HuH-7.5 (cell line): ENCODE results near the gene CDC25C.
"Not testable (repeated sequence)": the region's sequence is repeated elsewhere in the genome, so short reads cannot be mapped to it uniquely, and the experiment has no call there.

ENCODE experiments used
- DNase-seq: peaks from one replicate; pipeline ENCODE4 v3.0.0; 2011; ENCODE audit warnings: low spot score

CDC25C gene

DNA sequence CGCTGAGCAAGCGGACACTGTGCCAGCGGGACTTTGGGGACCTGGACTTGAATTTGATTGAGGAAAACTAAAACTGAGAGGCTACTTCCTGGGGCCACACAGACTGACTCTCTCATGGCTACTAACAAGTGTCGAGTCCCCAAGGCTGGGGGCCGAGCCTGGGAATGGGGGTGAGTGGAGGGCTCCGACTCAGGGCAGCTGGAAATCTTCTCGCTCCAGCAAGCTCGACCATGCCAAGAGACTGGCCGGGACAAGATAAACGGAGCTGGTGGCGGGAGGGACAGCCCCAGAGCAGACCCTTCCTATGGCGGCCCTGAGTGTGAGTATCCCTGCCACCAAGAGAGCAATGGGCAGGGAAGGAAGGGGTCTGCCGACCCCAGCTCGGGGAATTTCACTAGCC is 15.3 kb upstream of the CDC25C start:
- no peak for DNase-seq

DNA sequence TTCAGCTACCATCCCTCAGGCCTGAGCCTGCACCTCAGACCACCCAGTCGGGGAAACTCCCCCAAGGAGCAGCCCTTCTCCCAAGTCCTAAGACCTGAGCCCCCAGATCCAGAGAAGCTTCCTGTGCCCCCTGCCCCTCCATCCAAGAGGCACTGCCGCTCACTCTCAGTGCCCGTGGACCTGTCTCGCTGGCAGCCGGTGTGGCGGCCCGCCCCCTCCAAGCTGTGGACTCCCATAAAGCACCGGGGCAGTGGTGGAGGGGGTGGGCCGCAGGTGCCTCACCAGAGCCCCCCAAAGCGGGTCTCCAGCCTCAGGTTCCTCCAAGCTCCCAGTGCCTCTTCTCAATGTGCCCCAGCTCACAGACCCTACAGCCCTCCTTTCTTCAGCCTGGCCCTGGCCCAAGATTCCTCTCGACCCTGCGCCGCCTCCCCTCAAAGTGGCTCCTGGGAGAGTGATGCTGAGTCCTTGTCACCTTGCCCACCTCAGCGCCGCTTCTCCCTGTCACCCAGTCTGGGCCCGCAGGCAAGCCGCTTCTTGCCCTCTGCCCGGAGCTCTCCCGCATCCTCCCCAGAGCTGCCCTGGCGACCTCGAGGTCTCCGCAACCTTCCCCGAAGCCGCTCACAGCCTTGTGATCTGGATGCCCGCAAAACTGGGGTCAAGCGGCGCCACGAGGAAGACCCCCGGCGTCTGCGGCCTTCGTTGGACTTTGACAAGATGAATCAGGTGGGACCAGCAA is 13.5 kb upstream of the CDC25C start:
- no peak for DNase-seq

GRCh38 chr5:138340008-138340407 is 8.4 kb upstream of the CDC25C start:
- DNase-seq: no peak

- DNase-seq: no peak
Observed at GRCh38 chr5:138339464-138339863, 7.9 kb upstream of the CDC25C start.

DNA sequence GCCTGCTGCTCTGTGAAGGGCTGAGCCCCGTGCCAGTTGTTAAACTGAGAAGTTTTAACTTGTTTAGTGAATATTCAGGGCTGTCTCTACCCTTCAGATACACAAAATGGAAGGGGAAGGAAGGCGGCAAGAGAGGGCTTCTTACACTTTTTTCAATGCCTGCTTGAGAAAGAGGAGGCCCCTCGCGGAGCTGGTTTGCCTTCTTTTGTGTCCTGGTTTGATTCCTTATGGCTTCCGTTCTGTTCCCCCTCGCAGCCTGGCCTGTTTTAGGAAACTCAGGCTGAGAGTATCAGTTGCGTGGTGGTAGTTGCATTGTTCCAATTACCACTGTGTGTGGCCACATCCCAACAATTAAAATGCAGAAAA is 7.5 kb upstream of the CDC25C start:
- DNase-seq: no peak

DNA sequence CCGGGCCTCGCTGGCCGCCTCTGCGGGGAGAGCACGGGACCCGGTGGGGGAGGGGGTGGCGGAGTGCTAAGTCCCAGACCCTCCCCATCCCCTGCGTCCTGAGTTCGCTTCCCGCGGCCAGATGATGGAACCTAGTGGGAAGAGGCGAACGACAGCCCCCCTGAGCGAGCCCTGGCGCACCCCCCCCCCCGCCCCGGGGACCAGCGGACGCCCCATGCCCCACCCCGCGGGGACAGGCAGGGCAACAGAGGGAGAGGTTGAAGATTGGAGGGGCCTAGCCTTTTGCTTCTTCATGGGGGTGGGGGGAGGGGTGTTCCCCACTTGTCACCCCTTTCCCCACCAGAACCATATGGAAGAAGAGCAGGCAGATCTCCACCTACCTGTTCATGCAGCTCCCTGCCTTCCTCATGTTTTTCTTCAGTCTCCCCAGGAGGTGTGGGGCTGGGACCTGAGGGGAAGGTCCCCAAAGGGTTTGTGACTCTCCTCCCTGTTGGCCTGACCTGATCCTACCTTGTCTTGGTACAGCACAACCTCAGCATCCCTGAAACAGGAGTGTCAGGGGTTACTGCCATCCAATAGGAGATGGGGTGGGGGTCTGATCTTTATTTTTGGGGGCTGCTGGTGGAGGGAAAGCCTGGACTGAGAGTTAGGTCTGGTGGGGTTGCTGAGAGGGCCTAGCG is 6.9 kb upstream of the CDC25C start:
- no peak for DNase-seq

GRCh38 chr5:138337685-138338410 is 6.2 kb upstream of the CDC25C start, which contains the start of gene FAM53C:
Gene FAM53C (plus strand): TSS chr5:138338266. CDS start chr5:138341336, 3,070 bp downstream.
- DNase-seq: peak; percentile 76

DNA sequence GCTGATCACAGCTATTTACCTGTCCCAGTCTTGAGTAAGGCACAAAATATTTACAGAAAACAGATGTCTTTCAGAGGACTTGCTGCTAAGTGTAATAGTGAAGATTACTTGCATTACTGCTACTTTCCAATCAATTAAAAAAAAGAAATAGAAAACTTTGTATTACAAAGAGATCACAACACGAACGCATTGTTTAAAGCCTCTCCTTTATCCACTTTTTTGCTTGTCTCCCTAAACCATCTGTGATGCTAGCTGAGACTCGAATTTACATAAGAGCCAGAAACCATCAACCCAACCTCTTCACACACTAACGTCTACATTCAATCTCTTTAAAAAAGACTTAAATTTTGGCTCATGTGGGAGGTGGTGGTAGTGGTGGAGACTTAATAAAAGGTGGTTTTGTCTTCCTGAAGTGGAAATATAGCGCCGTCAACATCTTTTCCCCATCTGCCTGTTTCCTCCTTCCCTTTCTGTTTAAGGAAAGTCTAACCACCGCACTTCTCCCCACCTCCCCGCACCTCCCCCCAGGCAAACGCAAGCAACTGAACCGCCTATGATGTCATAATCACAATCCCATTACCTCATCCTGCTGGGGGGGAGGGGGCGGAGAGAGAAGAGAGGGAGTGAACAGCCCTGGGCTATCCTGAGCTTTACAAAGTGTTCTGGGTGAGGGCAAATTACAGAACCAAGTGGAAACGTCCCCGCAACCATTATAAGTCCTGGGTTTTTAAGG is 5.5 kb upstream of the CDC25C start:
- DNase-seq: peak; percentile 68

- DNase-seq: no peak
Observed at GRCh38 chr5:138334867-138335447, 3.4 kb upstream of the CDC25C start.

- DNase-seq: peak; percentile 2
Observed at GRCh38 chr5:138330813-138331448, 673 bp downstream of the CDC25C start.

DNA sequence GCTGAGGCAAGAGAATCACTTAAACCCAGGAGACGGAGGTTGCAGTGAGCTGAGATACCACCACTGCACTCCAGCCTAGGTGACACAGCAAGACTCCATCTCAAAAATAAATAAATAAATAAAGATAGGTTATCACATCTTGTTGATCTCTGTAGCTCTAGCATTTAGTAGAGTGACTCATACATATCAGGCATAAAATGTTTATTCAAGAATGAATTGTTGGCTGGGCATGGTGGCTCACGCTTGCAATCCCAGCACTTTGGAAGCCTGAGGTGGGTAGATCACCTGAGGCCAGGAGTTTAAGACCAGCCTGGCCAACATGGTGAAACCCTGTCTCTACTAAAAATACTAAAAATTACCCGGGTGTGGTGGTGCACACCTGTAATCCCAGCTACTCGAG is 13.4 kb downstream of the CDC25C start:
- DNase-seq: not testable (repeated sequence)

DNA sequence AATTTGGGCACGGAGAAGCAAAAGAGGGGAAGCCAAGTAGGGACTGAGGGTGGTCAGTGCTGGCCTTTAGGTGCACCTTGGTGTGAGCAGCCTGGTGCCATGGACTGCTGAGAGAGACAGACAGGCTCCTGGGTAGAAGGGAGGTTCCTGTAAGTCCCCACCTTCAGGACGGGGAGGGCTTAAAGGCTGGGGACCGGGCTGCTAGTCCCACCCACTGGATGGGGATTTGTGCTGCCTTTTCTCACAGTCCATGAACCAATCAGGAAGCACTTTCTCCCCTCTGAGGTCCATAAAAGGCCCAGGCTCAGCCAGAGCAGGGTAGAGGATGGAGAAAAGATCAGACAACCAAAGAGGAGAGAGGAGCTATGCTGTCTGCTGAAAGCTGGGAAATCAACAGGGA is 15.2 kb downstream of the CDC25C start:
- no peak for DNase-seq

GRCh38 chr5:138315751-138316278 is 15.8 kb downstream of the CDC25C start:
- DNase-seq: no peak

GRCh38 chr5:138305797-138306196 is 25.8 kb downstream of the CDC25C start:
- DNase-seq: no peak

GRCh38 chr5:138303372-138303771 is 28.2 kb downstream of the CDC25C start:
- DNase-seq: no peak

- DNase-seq: no peak
Observed at GRCh38 chr5:138289296-138289695, 42.3 kb downstream of the CDC25C start.

DNA sequence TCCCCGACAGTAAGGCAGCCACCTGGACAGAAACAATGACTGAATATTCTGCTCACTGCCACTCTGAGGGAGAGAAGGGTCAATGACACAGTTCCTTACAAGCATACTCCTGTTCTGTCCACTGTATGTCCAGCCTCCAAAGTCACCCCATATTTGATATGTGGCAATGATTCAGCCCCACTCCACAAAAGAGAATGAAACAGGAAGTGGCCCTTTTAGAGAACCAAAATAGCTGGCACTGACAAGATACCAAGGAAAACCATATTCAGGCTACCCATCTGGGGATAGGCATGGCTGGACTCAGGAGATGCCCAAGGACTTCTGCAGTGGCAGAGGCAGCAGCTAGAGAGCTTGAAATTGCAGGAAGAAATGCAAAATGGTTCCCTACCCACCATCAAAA is 44.4 kb downstream of the CDC25C start:
- no peak for DNase-seq

DNA sequence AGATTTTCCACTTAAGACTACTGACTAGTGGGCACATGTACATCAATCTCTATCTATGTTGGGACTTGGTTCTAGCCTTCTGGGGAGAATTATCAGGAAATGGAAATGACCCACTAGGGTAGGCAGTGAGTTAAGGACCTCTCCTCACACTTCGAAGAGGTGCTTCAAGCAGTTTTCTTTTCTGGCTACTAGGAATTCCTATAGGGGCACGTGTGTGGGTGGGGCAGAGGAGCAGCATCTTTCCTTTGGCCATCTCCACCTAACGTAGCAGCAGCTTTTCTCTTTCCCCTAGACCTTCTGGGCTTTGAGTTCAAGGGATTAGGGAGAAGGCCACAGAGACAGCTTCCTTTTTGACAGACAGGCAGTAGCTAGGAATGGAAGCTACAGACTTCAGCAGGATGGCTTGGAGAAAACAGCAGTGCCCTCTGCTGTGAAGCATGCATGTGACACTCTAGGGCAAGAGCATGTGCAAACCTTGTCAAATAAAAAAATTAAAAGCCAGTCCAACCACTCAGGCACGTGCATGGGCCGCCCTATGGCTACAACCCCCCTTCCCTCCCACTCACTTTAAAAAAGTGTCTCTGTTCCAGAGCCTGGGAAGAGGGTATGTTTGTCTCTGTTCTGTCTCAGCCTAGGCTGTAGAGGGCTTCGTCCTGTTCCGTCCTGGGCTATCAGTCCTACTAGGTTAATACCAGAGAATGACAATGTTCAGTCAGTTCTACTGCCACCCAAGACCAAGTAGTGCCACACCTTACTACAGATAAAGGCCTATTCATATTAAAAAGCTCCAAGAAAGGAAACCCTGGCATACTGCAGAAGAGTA is 48.5 kb downstream of the CDC25C start:
- peak; percentile 46 for DNase-seq

- DNase-seq: no peak
Observed at GRCh38 chr5:138280915-138281314, 50.7 kb downstream of the CDC25C start.

DNA sequence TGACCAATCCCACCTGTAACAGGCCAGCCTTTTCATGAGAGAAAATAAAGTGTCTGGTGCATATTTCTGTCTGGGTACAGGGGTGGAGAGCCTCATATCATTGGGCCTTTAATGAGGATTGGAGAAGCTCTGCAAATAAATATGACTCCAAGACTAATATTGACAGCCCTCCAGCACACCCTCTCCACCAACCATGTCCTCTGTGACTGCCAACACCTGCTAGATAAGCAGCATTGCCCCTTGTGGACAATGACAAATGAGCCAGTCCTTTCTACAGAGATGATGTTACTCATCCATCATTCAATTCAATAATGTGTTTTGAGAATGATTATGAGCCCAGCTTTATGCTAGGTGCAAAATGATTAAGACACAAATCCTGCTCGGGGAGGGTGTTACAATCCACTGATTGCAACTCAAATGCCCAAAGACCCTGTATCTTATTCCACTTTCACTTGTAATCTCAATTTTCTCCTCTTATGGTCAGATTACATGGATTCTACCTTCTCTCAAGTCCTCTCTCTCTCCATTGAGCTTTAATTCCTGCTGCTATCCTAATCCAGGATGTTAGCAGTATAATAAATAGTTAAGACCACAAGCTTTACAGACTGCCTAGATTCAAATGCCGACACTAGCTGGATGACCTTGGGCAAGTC is 55.1 kb downstream of the CDC25C start:
- DNase-seq: no peak
